SK-N-SH (cell line): Measurements from ENCODE around the gene ECE1.

Source experiments
- EZH2phosphoT487 ChIP-seq: fragments of 200-600 bp; sonication (generic); IDR thresholded peaks from 2 replicates; pipeline ENCODE4 v1.6.1; 2017; ENCODE audit warnings: low read depth, mixed run types, mild to moderate bottlenecking, antibody characterized with exemption, moderate library complexity, borderline replicate concordance
- FOXM1 ChIP-seq: IDR thresholded peaks from 2 replicates; pipeline ENCODE4 v1.4.0; 2012; ENCODE audit warnings: low read depth, mild to moderate bottlenecking
- GABPA ChIP-seq: IDR thresholded peaks from 2 replicates; pipeline ENCODE4 v1.4.0; 2012; ENCODE audit warnings: low read depth, mild to moderate bottlenecking
- RXRA ChIP-seq: IDR thresholded peaks from 2 replicates; pipeline ENCODE4 v1.4.0; 2012; ENCODE audit warnings: low read depth, mild to moderate bottlenecking, borderline replicate concordance
- TF ChIP-seq, protein P1 (sequence below): fragments of 200-600 bp; sonication (generic); IDR thresholded peaks from 2 replicates; pipeline ENCODE4 v1.6.1; 2017; ENCODE audit warnings: antibody characterized with exemption, mild to moderate bottlenecking, moderate library complexity
- TF ChIP-seq, protein P2 (sequence below): fragments of 150-350 bp; IDR thresholded peaks from 2 replicates; pipeline ENCODE4 v1.6.1; 2017; ENCODE audit warnings: antibody characterized with exemption, low read length, low read depth, borderline replicate concordance

DNA sequence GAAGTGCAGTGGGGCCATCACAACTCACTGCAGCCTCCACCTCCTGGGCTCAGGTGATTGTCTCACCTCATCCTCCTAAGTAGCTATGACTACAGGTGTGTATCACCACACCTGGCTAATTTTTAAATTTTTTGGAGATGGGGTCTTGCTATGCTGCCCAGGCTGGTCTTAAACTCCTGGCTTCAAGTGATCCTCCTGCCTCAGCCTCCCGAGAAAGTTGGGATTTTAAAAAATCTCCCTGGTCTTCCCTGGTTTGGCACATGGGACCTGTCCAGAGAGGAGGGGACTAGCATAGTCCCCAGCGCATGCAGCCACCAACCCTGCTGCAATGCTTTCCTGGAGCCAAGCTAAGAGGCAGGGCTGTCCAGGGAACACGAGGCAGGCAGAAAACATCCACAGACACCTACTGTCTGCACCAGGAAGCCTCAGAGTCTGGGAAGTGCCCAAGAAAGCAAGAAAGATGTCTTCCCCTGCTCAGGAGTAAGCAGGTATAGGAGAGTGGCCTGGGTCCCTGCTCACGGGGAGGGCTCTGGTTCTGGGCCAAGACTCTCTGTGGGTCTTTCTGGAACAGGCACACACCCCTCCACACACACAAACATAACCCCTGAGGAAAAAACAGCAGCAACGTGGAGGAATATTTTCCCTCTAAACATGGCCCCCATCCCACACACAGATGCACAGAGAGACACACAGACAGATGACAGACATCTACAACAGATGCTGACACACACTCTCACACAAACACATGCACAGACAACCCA is 30.8 kb downstream of the ECE1 start:
- TF ChIP-seq, protein P1, sequence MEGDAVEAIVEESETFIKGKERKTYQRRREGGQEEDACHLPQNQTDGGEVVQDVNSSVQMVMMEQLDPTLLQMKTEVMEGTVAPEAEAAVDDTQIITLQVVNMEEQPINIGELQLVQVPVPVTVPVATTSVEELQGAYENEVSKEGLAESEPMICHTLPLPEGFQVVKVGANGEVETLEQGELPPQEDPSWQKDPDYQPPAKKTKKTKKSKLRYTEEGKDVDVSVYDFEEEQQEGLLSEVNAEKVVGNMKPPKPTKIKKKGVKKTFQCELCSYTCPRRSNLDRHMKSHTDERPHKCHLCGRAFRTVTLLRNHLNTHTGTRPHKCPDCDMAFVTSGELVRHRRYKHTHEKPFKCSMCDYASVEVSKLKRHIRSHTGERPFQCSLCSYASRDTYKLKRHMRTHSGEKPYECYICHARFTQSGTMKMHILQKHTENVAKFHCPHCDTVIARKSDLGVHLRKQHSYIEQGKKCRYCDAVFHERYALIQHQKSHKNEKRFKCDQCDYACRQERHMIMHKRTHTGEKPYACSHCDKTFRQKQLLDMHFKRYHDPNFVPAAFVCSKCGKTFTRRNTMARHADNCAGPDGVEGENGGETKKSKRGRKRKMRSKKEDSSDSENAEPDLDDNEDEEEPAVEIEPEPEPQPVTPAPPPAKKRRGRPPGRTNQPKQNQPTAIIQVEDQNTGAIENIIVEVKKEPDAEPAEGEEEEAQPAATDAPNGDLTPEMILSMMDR = no peak
- TF ChIP-seq GABPA (no peak), FOXM1 (no peak), EZH2phosphoT487 (no peak), RXRA (no peak)
- TF ChIP-seq, protein P2, sequence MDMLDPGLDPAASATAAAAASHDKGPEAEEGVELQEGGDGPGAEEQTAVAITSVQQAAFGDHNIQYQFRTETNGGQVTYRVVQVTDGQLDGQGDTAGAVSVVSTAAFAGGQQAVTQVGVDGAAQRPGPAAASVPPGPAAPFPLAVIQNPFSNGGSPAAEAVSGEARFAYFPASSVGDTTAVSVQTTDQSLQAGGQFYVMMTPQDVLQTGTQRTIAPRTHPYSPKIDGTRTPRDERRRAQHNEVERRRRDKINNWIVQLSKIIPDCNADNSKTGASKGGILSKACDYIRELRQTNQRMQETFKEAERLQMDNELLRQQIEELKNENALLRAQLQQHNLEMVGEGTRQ = no peak
